ENCODE results near the gene LMX1A.

LMX1A gene

DNA sequence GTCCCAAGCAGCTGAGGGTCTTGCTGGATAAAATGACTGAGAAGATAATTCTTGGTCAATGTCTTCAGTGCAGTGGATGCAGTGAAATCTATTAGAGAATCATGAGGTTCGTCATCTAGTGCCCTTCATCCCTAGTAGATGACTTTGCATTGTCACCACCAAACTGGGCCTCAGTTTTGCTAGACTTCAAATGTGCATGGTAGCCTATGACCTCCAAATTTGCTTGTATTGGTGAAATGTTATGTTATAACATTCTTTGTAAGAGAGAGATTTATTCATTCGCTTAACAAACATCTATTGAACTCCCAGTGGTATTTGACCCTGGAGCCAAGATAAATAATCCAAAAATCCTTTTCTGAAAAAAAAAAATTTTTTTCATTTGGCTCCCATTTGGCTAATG, 183.8 kb downstream of the LMX1A start:
- no peak overlapping the region for H3K27ac ChIP-seq (ENCODE audit: extremely low read depth, low read depth, low read length)
- CTCF ChIA-PET = interaction anchor here (1.0 to 1.2 kb wide), 2 partner anchors 21 to 43 kb away, joined by 5 read pairs; no protein-coding TSS in a partner anchor
- H3K4me3 ChIP-seq (ENCODE audit: low read depth, low read length) = no peak overlapping the region
- no peaks in the 10 kb centered on the region for H3K4me1 ChIP-seq (ENCODE audit: control insufficient read depth, insufficient read depth, low read length)
- no peaks in the 10 kb centered on the region for H3K36me3 ChIP-seq (ENCODE audit: control insufficient read depth in 2 of 2, insufficient read depth in 1 of 2, low read length in 2 of 2)
- no peaks in the 10 kb centered on the region for H3K9me3 ChIP-seq (ENCODE audit: control insufficient read depth, insufficient read depth, low read depth, low read length)
- POLR2A ChIA-PET = no interaction called here
- TF ChIP-seq ZNF341 (tag by site-specific recombination; IDR thresholded peaks at IDR 0.05; ENCODE audit: low read depth) (no peak), ZSCAN30 (tag by site-specific recombination; IDR thresholded peaks at IDR 0.05) (no peak), ZNF548 (tag by site-specific recombination; IDR thresholded peaks at IDR 0.05) (no peak), ZNF629 (tag by site-specific recombination; IDR thresholded peaks at IDR 0.05) (no peak), ZNF37A (tag by site-specific recombination; IDR thresholded peaks at IDR 0.05) (no peak), ZIC2 (tag by site-specific recombination; IDR thresholded peaks at IDR 0.05) (no peak), ZFP3 (tag by site-specific recombination; IDR thresholded peaks at IDR 0.05; ENCODE audit: low read depth) (no peak), ZBTB48 (tag by site-specific recombination; IDR thresholded peaks at IDR 0.05) (no peak), REPIN1 (tag by site-specific recombination; IDR thresholded peaks at IDR 0.05; ENCODE audit: low read depth) (no peak), HOXC10 (CRISPR knock-in tag; IDR thresholded peaks at IDR 0.05) (no peak), GFI1B (tag by site-specific recombination; IDR thresholded peaks at IDR 0.05) (no peak), ZSCAN16 (tag by site-specific recombination; IDR thresholded peaks at IDR 0.05) (no peak), SP7 (tag by site-specific recombination; IDR thresholded peaks at IDR 0.05) (no peak), HOXA7 (CRISPR knock-in tag; IDR thresholded peaks at IDR 0.05; ENCODE audit: borderline replicate concordance) (no peak)
- TF ChIP-seq, protein P1, sequence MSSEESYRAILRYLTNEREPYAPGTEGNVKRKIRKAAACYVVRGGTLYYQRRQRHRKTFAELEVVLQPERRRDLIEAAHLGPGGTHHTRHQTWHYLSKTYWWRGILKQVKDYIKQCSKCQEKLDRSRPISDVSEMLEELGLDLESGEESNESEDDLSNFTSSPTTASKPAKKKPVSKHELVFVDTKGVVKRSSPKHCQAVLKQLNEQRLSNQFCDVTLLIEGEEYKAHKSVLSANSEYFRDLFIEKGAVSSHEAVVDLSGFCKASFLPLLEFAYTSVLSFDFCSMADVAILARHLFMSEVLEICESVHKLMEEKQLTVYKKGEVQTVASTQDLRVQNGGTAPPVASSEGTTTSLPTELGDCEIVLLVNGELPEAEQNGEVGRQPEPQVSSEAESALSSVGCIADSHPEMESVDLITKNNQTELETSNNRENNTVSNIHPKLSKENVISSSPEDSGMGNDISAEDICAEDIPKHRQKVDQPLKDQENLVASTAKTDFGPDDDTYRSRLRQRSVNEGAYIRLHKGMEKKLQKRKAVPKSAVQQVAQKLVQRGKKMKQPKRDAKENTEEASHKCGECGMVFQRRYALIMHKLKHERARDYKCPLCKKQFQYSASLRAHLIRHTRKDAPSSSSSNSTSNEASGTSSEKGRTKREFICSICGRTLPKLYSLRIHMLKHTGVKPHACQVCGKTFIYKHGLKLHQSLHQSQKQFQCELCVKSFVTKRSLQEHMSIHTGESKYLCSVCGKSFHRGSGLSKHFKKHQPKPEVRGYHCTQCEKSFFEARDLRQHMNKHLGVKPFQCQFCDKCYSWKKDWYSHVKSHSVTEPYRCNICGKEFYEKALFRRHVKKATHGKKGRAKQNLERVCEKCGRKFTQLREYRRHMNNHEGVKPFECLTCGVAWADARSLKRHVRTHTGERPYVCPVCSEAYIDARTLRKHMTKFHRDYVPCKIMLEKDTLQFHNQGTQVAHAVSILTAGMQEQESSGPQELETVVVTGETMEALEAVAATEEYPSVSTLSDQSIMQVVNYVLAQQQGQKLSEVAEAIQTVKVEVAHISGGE (tag by site-specific recombination; conservative IDR thresholded peaks at IDR 0.05; ENCODE audit: low read depth) = no peak
- TF ChIP-seq, protein P2, sequence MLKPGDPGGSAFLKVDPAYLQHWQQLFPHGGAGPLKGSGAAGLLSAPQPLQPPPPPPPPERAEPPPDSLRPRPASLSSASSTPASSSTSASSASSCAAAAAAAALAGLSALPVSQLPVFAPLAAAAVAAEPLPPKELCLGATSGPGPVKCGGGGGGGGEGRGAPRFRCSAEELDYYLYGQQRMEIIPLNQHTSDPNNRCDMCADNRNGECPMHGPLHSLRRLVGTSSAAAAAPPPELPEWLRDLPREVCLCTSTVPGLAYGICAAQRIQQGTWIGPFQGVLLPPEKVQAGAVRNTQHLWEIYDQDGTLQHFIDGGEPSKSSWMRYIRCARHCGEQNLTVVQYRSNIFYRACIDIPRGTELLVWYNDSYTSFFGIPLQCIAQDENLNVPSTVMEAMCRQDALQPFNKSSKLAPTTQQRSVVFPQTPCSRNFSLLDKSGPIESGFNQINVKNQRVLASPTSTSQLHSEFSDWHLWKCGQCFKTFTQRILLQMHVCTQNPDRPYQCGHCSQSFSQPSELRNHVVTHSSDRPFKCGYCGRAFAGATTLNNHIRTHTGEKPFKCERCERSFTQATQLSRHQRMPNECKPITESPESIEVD (tag by site-specific recombination; IDR thresholded peaks at IDR 0.05) = no peak
- TF ChIP-seq, protein P3, sequence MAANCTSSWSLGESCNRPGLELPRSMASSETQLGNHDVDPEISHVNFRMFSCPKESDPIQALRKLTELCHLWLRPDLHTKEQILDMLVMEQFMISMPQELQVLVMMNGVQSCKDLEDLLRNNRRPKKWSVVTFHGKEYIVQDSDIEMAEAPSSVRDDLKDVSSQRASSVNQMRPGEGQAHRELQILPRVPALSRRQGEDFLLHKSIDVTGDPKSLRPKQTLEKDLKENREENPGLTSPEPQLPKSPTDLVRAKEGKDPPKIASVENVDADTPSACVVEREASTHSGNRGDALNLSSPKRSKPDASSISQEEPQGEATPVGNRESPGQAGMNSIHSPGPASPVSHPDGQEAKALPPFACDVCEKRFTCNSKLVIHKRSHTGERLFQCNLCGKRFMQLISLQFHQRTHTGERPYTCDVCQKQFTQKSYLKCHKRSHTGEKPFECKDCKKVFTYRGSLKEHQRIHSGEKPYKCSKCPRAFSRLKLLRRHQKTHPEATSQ (tag by site-specific recombination; IDR thresholded peaks at IDR 0.05) = no peak
- TF ChIP-seq, protein P4, sequence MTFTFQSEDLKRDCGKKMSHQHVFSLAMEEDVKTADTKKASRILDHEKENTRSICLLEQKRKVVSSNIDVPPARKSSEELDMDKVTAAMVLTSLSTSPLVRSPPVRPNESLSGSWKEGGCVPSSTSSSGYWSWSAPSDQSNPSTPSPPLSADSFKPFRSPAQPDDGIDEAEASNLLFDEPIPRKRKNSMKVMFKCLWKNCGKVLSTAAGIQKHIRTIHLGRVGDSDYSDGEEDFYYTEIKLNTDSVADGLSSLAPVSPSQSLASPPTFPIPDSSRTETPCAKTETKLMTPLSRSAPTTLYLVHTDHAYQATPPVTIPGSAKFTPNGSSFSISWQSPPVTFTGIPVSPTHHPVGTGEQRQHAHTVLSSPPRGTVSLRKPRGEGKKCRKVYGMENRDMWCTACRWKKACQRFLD (tag by site-specific recombination; IDR thresholded peaks at IDR 0.05) = no peak
- TF ChIP-seq, protein P5, sequence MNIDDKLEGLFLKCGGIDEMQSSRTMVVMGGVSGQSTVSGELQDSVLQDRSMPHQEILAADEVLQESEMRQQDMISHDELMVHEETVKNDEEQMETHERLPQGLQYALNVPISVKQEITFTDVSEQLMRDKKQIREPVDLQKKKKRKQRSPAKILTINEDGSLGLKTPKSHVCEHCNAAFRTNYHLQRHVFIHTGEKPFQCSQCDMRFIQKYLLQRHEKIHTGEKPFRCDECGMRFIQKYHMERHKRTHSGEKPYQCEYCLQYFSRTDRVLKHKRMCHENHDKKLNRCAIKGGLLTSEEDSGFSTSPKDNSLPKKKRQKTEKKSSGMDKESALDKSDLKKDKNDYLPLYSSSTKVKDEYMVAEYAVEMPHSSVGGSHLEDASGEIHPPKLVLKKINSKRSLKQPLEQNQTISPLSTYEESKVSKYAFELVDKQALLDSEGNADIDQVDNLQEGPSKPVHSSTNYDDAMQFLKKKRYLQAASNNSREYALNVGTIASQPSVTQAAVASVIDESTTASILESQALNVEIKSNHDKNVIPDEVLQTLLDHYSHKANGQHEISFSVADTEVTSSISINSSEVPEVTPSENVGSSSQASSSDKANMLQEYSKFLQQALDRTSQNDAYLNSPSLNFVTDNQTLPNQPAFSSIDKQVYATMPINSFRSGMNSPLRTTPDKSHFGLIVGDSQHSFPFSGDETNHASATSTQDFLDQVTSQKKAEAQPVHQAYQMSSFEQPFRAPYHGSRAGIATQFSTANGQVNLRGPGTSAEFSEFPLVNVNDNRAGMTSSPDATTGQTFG (tag by site-specific recombination; IDR thresholded peaks at IDR 0.05; ENCODE audit: borderline replicate concordance) = no peak
- TF ChIP-seq, protein P6, sequence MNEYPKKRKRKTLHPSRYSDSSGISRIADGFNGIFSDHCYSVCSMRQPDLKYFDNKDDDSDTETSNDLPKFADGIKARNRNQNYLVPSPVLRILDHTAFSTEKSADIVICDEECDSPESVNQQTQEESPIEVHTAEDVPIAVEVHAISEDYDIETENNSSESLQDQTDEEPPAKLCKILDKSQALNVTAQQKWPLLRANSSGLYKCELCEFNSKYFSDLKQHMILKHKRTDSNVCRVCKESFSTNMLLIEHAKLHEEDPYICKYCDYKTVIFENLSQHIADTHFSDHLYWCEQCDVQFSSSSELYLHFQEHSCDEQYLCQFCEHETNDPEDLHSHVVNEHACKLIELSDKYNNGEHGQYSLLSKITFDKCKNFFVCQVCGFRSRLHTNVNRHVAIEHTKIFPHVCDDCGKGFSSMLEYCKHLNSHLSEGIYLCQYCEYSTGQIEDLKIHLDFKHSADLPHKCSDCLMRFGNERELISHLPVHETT (tag by site-specific recombination; IDR thresholded peaks at IDR 0.05) = no peak

Data from HEK293 (cell line).